T-cell (primary cell): ENCODE measurements around the gene SEMA4D. TPM values are rescaled to one million over a fixed set of nuclear protein-coding genes. Genes with fewer than 3 reads are reported as not detected.

Source experiments
- ATAC-seq, 4 experiments: fragments of 200-7000 bp in 3 of 4; fragments of 150-1000 bp in 1 of 4; cut with Tn5 transposase; replicated peaks in 1 of 4; 1 replicate in 3 of 4; 2 replicates in 1 of 4; pipeline ENCODE4 v1.10.0; 2021; ENCODE audit warnings: moderate library complexity in 3 of 4, mild to moderate bottlenecking in 2 of 4, moderate number of reproducible peaks in 1 of 4
- CTCF ChIA-PET, 2 donors: fragments of 300-600 bp; sonication (Branson Sonifier 250); formaldehyde crosslinking; loops; one replicate each; lab custom pipeline; 2022; ENCODE audit warnings: antibody characterized with exemption in 2 of 2; lab: Charles Lee
- POLR2A ChIA-PET, 2 donors: fragments of 300-600 bp; sonication (Branson Sonifier 250); formaldehyde crosslinking; loops; one replicate each; lab custom pipeline; 2022; ENCODE audit warnings: antibody characterized with exemption in 2 of 2; lab: Charles Lee
- DNase-seq, 35 experiments: peaks; one replicate each; pipeline versions ENCODE4 v3.0.0 to v3.0.0-alpha.2; 2013 to 2023
- H3K27ac ChIP-seq: one replicate; pipeline ENCODE4 v1.5.1; 2013; ENCODE audit warnings: low read length
- H3K27me3 ChIP-seq, 2 experiments: replicated peaks in 1 of 2; 1 replicate in 1 of 2; 2 replicates in 1 of 2; pipeline versions ENCODE4 v1.6.1 to v1.7.0; 2013; ENCODE audit warnings: low read length in 1 of 2, mixed read lengths in 1 of 2; ENCODE audit not compliant: control insufficient read depth in 2 of 2, insufficient read depth in 2 of 2; ENCODE audit errors: extremely low read depth in 1 of 2
- H3K36me3 ChIP-seq, 2 donors: 1 replicate in 1 of 2; 2 replicates in 1 of 2; pipeline versions ENCODE4 v1.6.1 to v1.7.0; 2013; ENCODE audit warnings: low read length in 1 of 2; ENCODE audit not compliant: control insufficient read depth in 2 of 2, insufficient read depth in 1 of 2; ENCODE audit errors: extremely low read depth in 1 of 2
- H3K4me1 ChIP-seq, 2 experiments: 1 replicate in 1 of 2; 2 replicates in 1 of 2; pipeline versions ENCODE4 v1.6.1 to v1.7.0; 2013; ENCODE audit warnings: low read length in 2 of 2, mixed read lengths in 1 of 2; ENCODE audit not compliant: insufficient read depth in 2 of 2, control insufficient read depth in 1 of 2; ENCODE audit errors: extremely low read depth in 1 of 2
- H3K4me3 ChIP-seq, 2 donors: 1 replicate in 1 of 2; 2 replicates in 1 of 2; pipeline versions ENCODE4 v1.5.1 to v1.7.0; 2013; ENCODE audit warnings: mild to moderate bottlenecking in 2 of 2, low read length in 1 of 2, moderate library complexity in 1 of 2; ENCODE audit not compliant: control insufficient read depth in 1 of 2; ENCODE audit errors: extremely low read depth in 1 of 2
- H3K9me3 ChIP-seq: 2 replicates; pipeline ENCODE4 v1.7.0; 2013
- H3K27ac Mint-ChIP-seq, 2 donors: one replicate each; pipeline ENCODE4 v1.8.0; 2020 to 2021; ENCODE audit warnings: mild to moderate bottlenecking in 2 of 2, mixed read lengths in 2 of 2
- H3K27me3 Mint-ChIP-seq, 2 donors: one replicate each; pipeline ENCODE4 v1.8.0; 2021 to 2022; ENCODE audit warnings: mixed read lengths in 2 of 2
- H3K36me3 Mint-ChIP-seq: one replicate; pipeline ENCODE4 v1.8.0; 2021; ENCODE audit warnings: mixed read lengths
- H3K4me1 Mint-ChIP-seq, 3 donors: one replicate each; pipeline ENCODE4 v1.8.0; 2020 to 2022; ENCODE audit warnings: mixed read lengths in 3 of 3, mild to moderate bottlenecking in 1 of 3
- H3K4me3 Mint-ChIP-seq, 3 donors: one replicate each; pipeline ENCODE4 v1.8.0; 2020 to 2022; ENCODE audit warnings: mild to moderate bottlenecking in 3 of 3, mixed read lengths in 3 of 3, moderate library complexity in 3 of 3
- H3K9me3 Mint-ChIP-seq, 3 donors: one replicate each; pipeline ENCODE4 v1.8.0; 2020 to 2022; ENCODE audit warnings: mixed read lengths in 3 of 3
- WGBS: methylation state at CpG from one replicate; pipeline ENCODE4 v1.1.5; 2013; ENCODE audit warnings: missing lambda C conversion rate; ENCODE audit not compliant: insufficient coverage; 5-methylcytosine and 5-hydroxymethylcytosine counted together
- total RNA-seq, 35 experiments: library from RNA in 6 of 35; stranded (reverse) in 6 of 35; fragments of 120-200 nt in 1 of 35; gene quantifications; one replicate each; pipeline versions ENCODE4 v1.2.1 to v1.2.4 and lab custom pipeline; 2013 to 2026

Gene SEMA4D
- total RNA-seq, 5 donors from 2014 or later (not counting 1 experiment from before 2014, with no cell fraction given) = 347 to 585 (median 434) TPM

DNA sequence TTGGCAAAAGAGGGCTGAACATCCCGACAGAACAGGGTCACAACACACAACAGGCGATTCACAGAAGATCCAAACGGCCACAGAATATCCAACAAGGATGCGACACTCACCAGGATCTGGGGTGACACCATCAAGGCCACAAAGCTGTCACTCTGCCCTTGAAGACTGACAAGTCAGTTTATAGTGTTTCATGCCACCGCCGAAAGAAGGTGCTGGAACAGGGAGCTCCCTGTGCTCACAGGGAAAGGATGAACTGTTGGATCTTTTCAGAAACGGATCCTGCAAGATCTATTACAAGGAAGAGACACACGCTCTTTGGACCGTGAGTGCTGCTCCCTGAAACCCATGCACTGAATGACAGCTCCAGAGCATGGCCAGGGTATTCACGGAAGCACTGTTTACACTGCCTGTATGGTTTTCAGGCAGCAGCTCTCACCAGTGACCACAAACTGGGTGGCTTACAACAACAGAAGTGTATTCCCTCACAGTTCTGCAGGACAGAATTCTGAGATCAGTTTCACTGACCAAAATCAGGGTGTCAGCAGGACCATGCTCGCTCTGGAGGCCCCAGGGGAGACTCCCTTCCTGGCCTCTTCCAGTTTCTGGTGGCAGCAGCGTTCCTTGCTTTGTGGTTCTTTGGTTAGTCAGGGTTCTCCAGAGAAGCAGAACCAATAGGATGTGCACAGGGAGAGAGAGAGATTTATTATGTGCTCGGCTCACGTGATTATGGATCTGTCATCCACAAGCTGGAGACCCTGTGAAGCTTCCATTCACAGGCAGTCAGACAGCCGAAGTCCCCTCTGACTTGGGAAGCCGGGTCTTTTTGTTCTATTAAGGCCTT, 52.8 kb downstream of the SEMA4D start:
- no peaks in the 10 kb centered on the region for H3K27me3 ChIP-seq
- Mint-ChIP-seq H3K4me1 (peaks cover 77 to 96% (median 95%) of the 10 kb centered on the region in 3 donors), H3K27ac (peak overlapping the region; percentile 92 to 95), H3K4me3 (peak overlapping the region; percentile 39 to 72 (median 50)), H3K27me3 (no peaks in the 10 kb centered on the region), H3K9me3 (no peaks in the 10 kb centered on the region), H3K36me3 (peaks cover 33% of the 10 kb centered on the region)
- no peak for ATAC-seq
- no peaks in the 10 kb centered on the region for H3K9me3 ChIP-seq
- peaks cover 46 to 99% of the 10 kb centered on the region in 2 experiments for H3K4me1 ChIP-seq
- ChIA-PET POLR2A (interaction anchor here (0.6 to 1.0 kb wide), 3 partner anchors 12 to 103 kb away, joined by 3 to 5 read pairs (median 3); no protein-coding TSS in a partner anchor), CTCF (interaction anchor here (0.8 to 2.9 kb wide), 4 partner anchors 16 to 104 kb away, joined by 3 to 11 read pairs (median 5); no protein-coding TSS in a partner anchor)
- DNase-seq = no peak
- H3K27ac ChIP-seq = peak overlapping the region; percentile 70
- H3K36me3 ChIP-seq = peaks cover 11 to 71% of the 10 kb centered on the region in 2 donors
- 71% methylated on average over 14 of the region's 16 CpGs for WGBS
- H3K4me3 ChIP-seq = no peak overlapping the region

DNA sequence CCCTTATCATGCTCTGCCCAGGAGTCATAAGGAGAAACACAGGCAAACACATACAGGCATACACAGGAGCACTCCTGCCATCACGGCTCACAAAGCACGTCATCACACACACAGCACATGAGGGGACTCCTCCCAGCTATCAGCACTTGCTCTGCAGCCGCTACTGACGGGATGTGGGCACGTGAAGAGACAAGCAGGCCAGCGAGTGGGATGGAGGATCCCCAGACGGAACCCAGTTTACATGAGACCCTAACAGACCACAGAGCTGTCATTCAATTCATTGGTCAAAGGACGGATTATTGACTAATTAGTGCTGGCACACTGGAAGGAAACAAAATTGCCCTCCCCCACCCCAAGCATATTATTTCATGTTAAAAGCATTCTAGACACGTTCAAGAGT, 53.6 kb downstream of the SEMA4D start:
- CTCF ChIA-PET = interaction anchor here (0.7 to 2.9 kb wide), 4 partner anchors 15 to 105 kb away, joined by 3 to 11 read pairs (median 6); no protein-coding TSS in a partner anchor
- no peak overlapping the region for H3K4me3 ChIP-seq
- DNase-seq = peak; percentile 45 to 88 (median 76)
- 19% methylated on average over 6 of the region's 9 CpGs for WGBS
- H3K36me3 ChIP-seq = peaks cover 11 to 67% of the 10 kb centered on the region in 2 donors
- peaks cover 41 to 98% of the 10 kb centered on the region in 2 experiments for H3K4me1 ChIP-seq
- peak; percentile 82 to 96 (median 84) for ATAC-seq
- H3K4me1 Mint-ChIP-seq = peaks cover 77 to 96% (median 95%) of the 10 kb centered on the region in 3 donors
- H3K9me3 Mint-ChIP-seq = no peaks in the 10 kb centered on the region
- H3K27me3 Mint-ChIP-seq = no peaks in the 10 kb centered on the region
- H3K36me3 Mint-ChIP-seq = peaks cover 26% of the 10 kb centered on the region
- peak overlapping the region; percentile 47 to 72 (median 50) for H3K4me3 Mint-ChIP-seq
- H3K9me3 ChIP-seq = no peaks in the 10 kb centered on the region
- POLR2A ChIA-PET = interaction anchor here in 1 of 2 donors (1.6 kb wide), 1 partner anchor 12 kb away, joined by 5 read pairs; no protein-coding TSS in a partner anchor
- peak overlapping the region; percentile 70 for H3K27ac ChIP-seq
- no peaks in the 10 kb centered on the region for H3K27me3 ChIP-seq
- peak overlapping the region; percentile 92 to 95 for H3K27ac Mint-ChIP-seq

DNA sequence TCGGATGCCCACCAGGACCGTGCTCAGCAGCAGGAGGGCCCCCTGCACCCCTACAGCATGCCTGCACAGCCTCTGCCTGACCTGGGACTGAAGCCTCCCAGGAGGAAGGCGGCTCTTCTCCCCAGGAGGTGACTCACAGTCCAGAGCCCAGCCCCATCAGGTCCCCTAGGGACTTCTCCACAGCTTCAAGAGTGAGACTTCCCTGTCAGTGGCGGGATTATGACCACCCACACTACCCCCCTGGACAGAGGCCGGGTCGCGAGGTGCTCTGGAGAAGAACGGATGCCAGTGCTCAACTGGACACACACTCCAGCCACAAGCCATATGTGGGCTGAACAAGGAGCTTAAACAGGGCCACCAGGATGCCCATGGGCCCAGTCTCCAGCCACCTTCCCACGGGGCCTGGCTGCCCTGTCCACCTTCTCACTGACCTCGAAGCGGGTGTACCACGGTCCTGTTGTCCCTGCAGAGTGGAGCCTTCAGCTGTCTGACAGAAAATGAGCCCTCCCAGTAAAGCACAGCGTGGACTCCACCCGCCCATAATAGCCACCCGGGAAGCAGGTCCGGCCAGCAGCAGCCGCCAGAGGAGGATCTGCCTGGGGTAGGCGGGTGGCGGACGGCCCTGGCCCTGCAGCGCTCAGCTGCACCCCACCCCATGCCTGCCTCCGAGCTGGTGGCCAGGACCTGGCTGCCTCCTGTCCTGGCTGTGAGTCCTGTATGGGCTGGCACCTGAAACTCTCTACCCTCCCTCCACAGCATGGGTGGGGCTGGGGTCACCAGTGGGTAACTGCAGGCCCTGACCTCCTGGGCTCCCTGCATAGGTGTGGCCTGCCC, 54.7 kb downstream of the SEMA4D start:
- H3K9me3 Mint-ChIP-seq = no peaks in the 10 kb centered on the region
- DNase-seq (no peak), ATAC-seq (no peak)
- no peaks in the 10 kb centered on the region for H3K27me3 Mint-ChIP-seq
- H3K27ac Mint-ChIP-seq = peak overlapping the region; percentile 92 to 95
- no peak overlapping the region for H3K4me3 ChIP-seq
- no peaks in the 10 kb centered on the region for H3K9me3 ChIP-seq
- H3K36me3 Mint-ChIP-seq = peaks cover 22% of the 10 kb centered on the region
- 92% methylated on average over 16 of the region's 22 CpGs for WGBS
- H3K4me1 ChIP-seq = peaks cover 31 to 93% of the 10 kb centered on the region in 2 experiments
- H3K27ac ChIP-seq = peak overlapping the region; percentile 70
- H3K4me1 Mint-ChIP-seq = peaks cover 71 to 94% (median 93%) of the 10 kb centered on the region in 3 donors
- POLR2A ChIA-PET = interaction anchor here in 1 of 2 donors (1.6 kb wide), 1 partner anchor 13 kb away, joined by 5 read pairs; no protein-coding TSS in a partner anchor
- CTCF ChIA-PET = interaction anchor here (1.5 to 2.9 kb wide), 2 partner anchors 14 to 106 kb away, joined by 7 to 11 read pairs; no protein-coding TSS in a partner anchor
- peaks cover 11 to 56% of the 10 kb centered on the region in 2 donors for H3K36me3 ChIP-seq
- peak overlapping the region in 1 of 3 donors; percentile 72 for H3K4me3 Mint-ChIP-seq
- H3K27me3 ChIP-seq = no peaks in the 10 kb centered on the region

DNA sequence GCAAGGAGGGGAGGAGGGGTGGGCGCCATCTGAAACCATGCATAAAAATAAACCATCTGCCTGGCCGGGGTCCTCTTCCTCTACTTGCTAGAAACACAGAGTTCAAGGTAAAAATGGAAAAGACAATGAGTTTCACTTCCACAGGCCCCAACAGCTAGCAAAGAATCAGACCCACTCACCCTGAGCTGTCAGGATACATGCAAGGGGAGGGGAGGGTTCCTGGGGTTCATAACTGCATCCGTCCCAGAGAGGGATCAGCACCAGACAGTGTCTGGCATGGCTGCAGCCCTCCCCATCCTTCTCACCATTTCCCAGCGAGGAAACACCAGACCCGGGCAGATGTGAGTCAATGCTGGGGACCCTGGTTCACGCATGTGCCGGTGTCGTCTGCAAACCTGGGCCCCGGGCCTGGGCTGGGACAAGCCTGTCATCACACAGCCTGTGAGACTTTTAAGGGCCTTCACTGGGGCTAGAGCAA, 55.4 kb downstream of the SEMA4D start:
- Histone ChIP-seq H3K27ac (peak overlapping the region; percentile 70), H3K9me3 (no peaks in the 10 kb centered on the region), H3K4me3 (no peak overlapping the region), H3K36me3 (peaks cover 11 to 55% of the 10 kb centered on the region in 2 donors), H3K27me3 (no peaks in the 10 kb centered on the region), H3K4me1 (peaks cover 36 to 93% of the 10 kb centered on the region in 2 experiments)
- ATAC-seq (no peak), DNase-seq (no peak)
- Mint-ChIP-seq H3K4me3 (peak overlapping the region in 1 of 3 donors; percentile 67), H3K27ac (peak overlapping the region; percentile 92 to 94), H3K9me3 (no peaks in the 10 kb centered on the region), H3K4me1 (peaks cover 71 to 97% (median 96%) of the 10 kb centered on the region in 3 donors), H3K36me3 (peaks cover 21% of the 10 kb centered on the region), H3K27me3 (no peaks in the 10 kb centered on the region)
- 58% methylated on average over 6 of the region's 9 CpGs for WGBS
- CTCF ChIA-PET = interaction anchor here in 1 of 2 donors (1.5 kb wide), 1 partner anchor 13 kb away, joined by 7 read pairs; no protein-coding TSS in a partner anchor
- POLR2A ChIA-PET = no interaction called here

DNA sequence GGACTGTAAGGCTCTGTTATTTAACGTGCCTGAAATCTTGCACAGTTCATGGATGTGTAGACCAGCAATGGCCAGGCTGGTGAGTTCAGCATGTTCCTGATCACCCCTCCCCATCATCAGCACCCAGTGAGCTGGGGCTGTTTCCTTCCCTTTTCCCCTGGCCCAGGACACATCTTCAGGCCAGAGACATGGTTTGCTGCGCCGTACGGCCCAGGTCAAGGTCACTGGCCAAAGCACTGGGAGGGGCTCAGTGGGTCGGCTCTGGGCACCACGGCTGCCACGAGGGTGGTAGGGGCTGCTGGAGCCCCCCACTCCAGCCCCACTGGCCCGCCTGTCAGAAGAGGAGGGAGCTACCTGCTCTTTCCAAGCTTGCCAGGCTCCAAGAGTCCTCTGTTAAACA, 55.9 kb downstream of the SEMA4D start:
- peak overlapping the region; percentile 70 for H3K27ac ChIP-seq
- Mint-ChIP-seq H3K27ac (peak overlapping the region; percentile 92 to 94), H3K9me3 (no peaks in the 10 kb centered on the region), H3K36me3 (peaks cover 21% of the 10 kb centered on the region), H3K27me3 (no peaks in the 10 kb centered on the region), H3K4me1 (peaks cover 71 to 97% (median 96%) of the 10 kb centered on the region in 3 donors), H3K4me3 (peak overlapping the region in 1 of 3 donors; percentile 67)
- ATAC-seq (no peak), DNase-seq (no peak)
- H3K27me3 ChIP-seq = no peaks in the 10 kb centered on the region
- H3K4me3 ChIP-seq = no peak overlapping the region
- H3K36me3 ChIP-seq = peaks cover 11 to 51% of the 10 kb centered on the region in 2 donors
- H3K9me3 ChIP-seq = no peaks in the 10 kb centered on the region
- peaks cover 38 to 93% of the 10 kb centered on the region in 2 experiments for H3K4me1 ChIP-seq
- WGBS = 94% methylated on average over 5 of the region's 8 CpGs
- POLR2A ChIA-PET = no interaction called here
- CTCF ChIA-PET = interaction anchor here in 1 of 2 donors (1.5 kb wide), 1 partner anchor 13 kb away, joined by 7 read pairs; no protein-coding TSS in a partner anchor
